H54 (cell line): ENCODE data around the gene ARSG.
"Not testable (repeated sequence)": the region's sequence is repeated elsewhere in the genome, so short reads cannot be mapped to it uniquely, and the experiment has no call there.

Experiments
- DNase-seq: peaks from one replicate; pipeline ENCODE4 v3.0.0; 2011; ENCODE audit warnings: low spot score, mixed read lengths; ENCODE audit not compliant: insufficient read length
- FAIRE-seq: peaks from 3 replicates; lab custom pipeline; 2011; peaks lifted over from hg19 to GRCh38; lab: Jason Lieb, UNC
- POLR2A ChIP-seq: IDR thresholded peaks from 2 replicates; pipeline ENCODE4 v1.6.1; 2011; ENCODE audit warnings: low read depth, mild to moderate bottlenecking, low read length

ARSG gene

DNA sequence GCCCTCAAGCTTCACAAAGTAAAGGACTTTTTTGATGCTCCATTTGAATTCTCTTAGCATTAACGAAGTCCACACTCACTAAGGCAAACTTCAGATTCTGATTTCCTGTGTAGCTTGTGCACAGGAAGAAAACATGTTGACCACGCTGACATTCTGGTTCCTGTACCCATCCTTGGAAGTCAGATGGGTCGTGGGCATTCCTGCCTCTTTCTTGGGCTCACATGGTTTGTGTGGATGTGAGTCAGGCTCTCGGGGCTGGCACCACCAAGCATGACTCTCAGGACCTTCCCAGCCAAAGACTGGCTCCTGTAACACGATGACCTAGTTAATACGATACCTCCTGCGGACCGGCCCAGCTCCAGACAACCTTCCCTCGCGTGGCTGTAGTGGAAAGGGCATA, 32.8 kb downstream of the ARSG start:
- no peak for TF ChIP-seq POLR2A
- DNase-seq (no peak), FAIRE-seq (no peak)

DNA sequence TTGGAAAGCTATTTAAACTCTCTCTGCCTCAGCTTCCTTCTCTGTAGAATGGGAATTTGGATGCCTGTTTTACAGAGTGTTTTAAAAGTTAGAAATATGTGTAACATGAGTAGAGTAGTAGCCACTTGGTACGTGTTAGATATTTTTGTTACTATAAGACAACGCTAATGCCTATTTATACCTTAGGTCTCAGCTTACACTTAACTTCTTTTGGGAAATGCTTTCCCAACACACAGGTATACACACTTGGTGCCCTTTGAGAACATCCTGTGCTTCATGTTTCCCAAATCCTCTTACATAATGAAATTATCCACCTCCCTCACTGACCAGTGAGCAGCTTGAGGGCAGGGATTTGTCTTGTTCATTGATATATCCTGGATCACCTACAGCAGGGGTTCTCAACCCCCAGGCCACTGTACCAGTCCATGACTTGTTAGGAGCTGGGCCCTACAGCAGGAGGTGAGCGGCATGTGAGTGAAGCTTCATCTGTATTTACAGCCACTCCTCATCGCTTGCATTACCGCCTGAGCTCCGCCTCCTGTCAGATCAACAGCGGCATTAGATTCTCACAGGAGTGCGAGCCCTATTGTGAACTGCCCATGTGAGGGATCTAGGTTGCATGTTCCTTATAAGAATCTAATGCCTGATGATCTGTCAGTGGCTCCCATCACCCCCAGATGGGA, 33.5 kb downstream of the ARSG start:
- TF ChIP-seq POLR2A, result no peak
- no peak for DNase-seq
- no peak for FAIRE-seq

- DNase-seq (no peak), FAIRE-seq (no peak)
- no peak for TF ChIP-seq POLR2A
Measured at GRCh38 chr17:68325961-68326360, 34.7 kb downstream of the ARSG start.

DNA sequence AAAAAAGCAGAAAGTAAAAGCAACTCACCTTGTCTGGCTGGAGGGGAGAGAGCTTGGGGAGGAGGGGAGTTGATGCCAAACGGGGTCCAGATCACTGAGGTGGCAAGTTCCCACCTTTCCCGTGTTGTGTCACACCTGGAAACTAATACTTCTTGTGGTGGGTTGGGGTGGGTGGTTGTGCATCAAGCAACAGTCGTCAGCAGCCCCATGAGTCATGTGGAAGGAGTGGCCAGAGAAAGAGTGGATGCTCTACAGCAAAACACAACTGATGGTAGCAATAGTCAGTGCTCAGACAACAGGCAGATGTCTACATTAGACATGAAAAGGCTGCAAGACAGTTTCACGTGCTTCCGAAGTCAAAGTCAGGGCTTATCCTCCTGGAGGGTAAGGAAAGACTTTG, 35.4 kb downstream of the ARSG start:
- TF ChIP-seq POLR2A, result no peak
- DNase-seq (no peak), FAIRE-seq (no peak)

DNA sequence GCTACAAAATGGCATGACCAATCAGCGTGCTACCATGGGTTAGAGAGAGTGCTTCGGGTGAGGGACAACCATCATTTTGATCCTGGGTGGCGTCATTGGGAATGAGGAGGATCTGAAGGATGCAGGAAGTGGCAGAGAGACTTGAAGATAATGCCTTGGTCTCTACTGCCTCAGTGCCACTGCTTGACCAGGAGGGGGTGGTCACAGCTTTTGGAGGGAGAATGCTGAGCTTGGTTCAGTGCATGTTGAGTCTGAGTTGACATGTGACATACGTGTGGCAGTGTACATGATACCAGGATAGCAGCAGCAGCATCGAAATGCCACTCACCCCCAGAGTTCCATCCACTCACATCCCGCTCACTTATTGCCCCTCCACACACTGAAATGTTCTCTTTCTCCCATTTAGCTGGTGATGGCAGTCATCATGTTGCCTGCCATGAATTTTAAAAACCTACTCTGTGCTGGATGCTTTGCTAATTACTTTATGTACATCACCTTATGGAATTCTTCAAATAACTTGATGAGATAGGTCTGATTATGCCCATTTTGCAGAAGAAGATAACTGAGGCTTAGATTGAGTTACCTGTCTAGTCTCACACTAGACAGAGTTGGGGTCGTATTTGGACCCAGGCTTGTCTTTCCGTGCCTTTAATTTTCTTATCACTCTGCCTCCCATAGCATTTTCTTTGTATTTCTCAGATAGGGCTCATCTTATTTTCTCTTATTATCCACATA, 36.7 kb downstream of the ARSG start:
- TF ChIP-seq POLR2A, result no peak
- FAIRE-seq (no peak), DNase-seq (no peak)

GRCh38 chr17:68328676-68329075, 37.4 kb downstream of the ARSG start:
- DNase-seq (no peak), FAIRE-seq (no peak)
- no peak for TF ChIP-seq POLR2A

DNA sequence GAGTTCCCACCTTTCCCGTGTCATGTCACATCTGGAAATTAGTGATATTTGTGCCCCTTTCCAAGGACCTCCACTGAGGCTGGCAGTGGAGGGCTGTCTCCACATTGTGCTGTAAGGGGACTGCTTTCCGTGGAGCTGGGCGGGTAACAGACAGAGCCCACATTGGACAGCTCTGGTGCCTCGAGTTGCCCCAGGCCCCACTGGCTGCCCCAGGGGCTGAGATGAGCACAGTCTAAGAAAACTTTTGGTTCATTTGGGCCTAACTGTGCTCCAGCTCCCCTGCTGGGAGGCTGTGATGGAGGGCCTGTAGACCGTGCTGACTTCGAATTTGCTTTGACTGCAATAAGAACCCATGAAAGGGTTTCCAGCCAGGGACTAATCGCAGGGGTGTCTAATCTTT, 38.0 kb downstream of the ARSG start:
- TF ChIP-seq POLR2A, result no peak
- FAIRE-seq (no peak), DNase-seq (no peak)

DNA sequence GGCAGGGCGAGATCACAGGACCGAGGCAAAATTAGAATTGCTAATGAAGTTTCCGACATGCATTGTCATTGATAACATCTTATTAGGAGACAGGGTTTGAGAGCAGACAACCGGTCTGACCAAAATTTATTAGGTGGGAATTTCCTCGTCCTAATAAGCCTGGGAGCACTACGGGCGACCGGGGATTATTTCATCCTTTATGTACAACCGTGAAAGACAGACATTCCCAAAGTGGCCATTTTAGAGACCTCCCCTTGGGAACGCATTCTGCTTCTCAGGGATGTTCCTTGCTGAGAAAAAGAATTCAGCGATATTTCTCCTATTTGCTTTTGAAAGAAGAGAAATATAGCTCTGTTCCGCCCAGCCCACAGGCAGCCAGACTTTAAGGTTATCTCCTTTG, 40.6 kb downstream of the ARSG start:
- DNase-seq, FAIRE-seq: not testable (repeated sequence)

GRCh38 chr17:68334393-68334792, 43.1 kb downstream of the ARSG start:
- no peak for TF ChIP-seq POLR2A
- DNase-seq (no peak), FAIRE-seq (no peak)

DNA sequence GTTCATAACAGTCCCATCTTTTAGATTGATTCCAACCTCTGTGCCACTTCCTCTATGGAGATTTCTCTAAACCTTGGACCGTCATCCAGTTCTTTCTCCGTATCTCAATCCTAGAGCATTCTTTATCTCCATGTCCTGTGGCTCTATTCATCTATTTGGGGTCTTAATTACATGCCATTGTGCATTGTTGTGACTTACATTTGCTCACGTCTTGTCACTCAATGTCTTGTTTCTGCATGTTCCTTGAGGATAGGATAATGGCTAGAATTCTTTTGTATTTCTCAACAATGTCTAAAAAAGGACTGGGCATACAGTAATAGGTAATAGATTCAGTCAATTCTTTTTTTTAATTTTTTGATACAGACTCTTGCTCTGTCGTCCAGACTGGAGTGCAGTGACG, 50.2 kb downstream of the ARSG start:
- no peak for FAIRE-seq
- DNase-seq, result no peak
- no peak for TF ChIP-seq POLR2A

GRCh38 chr17:68343976-68344375, 52.7 kb downstream of the ARSG start:
- DNase-seq (no peak), FAIRE-seq (no peak)
- no peak for TF ChIP-seq POLR2A

DNA sequence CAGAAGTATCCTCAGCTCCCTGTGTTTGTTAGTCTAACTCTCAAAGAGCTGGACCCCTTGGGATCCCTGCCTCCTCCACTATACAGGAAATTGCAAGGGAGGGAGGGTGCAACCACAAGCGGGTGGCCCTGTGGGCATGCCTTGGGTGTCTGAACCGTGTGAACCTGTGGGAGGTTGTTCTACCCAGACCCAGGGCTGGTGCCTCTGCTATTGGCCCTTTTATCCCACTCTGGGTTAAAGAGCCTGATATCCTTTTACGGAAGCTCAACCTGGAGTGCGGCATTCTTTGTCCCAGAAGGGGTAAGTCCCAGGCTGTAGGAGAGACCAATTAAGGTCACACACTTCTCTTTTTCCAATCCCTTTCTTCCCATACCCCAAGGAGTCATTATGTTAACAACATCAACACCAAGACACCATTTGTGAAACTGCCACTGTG, 53.4 kb downstream of the ARSG start:
- TF ChIP-seq POLR2A, result no peak
- FAIRE-seq, result no peak
- no peak for DNase-seq

GRCh38 chr17:68346448-68346847, 55.2 kb downstream of the ARSG start:
- no peak for TF ChIP-seq POLR2A
- FAIRE-seq (no peak), DNase-seq (no peak)

GRCh38 chr17:68347380-68347779, 56.1 kb downstream of the ARSG start:
- TF ChIP-seq POLR2A, result no peak
- DNase-seq (no peak), FAIRE-seq (no peak)

- no peak for FAIRE-seq
Measured at GRCh38 chr17:68349157-68349556, 57.9 kb downstream of the ARSG start.

More at GRCh38 chr17:68349157-68349556, 57.9 kb downstream of the ARSG start:
- DNase-seq, result no peak
- no peak for TF ChIP-seq POLR2A
